Islet of Langerhans (tissue), 1 donor: ENCODE measurements around the gene TBXAS1.

ENCODE experiments used
- FAIRE-seq: peaks from one replicate; lab custom pipeline; 2011; peaks lifted over from hg19 to GRCh38; lab: Jason Lieb, UNC

The TBXAS1 gene

DNA sequence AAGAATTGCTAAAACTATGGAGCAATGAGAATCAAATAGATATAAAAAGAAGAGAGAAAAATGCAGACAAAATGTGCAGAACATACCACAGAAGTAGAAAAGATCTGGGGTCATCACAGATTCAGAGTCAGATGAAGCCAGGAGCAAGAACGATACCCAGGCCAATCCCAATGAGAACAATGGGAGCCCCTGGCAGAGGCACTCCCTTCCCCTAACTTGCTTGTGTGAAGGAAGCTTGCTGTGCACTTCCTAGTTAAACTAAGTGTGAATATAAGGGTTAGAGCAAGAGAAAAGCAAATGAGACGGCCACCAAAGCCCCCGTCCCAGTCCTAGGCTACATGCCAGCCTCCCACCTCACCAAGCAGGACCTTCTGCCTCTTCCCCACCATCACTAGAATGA is 221.0 kb downstream of the TBXAS1 start:
- no peak for FAIRE-seq

DNA sequence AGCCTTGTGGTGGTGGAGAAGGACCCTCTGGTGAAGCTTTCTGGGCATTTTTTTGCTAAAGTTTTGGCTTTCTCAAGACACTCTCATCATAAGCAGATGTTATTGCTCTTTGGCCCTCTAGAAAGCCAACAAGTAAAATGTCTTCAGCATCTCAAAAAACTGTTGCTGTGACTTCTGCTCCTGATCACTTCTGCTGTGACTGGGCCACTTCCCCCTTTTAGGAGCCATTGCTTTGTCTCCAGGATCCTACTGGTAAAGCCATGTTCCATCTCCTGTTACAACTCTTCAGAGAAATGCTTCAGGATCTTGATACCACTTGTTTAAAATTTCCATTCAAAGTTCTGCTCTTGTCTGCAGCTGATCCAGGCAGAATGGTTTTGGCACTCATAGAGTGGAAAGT is 222.8 kb downstream of the TBXAS1 start:
- no peak for FAIRE-seq

DNA sequence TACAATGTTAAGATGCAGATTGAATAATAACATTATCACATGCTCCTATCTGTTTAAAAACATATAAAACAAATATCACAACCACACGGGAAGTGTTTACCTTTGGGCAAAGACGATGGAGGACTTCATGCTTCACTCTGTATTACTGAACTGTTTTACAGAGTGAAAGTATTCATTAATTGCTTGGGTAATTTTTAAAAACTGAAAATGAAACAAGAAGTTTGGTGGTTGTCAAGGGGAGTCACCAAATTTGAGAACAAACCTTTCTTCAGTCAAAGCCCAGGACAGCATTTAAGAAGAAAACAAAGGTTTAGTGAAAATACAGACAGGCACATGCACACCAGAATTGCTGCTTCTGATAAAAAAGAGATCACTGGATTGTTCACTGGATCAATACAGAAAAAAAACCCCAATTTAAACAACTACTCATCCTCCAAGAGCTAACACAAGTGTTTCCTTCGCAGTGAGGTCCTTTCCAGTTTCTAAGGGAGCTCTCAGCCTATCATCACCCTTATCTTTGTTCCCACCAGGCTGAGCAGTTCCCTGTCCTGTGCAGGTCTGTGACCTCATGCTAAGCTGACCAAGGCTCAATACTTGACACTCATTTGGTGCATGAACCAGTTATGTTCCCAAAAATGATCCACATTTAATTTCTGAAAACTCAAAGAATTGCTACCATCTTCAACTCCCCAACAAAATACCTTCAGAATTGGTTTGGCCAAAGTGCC is 224.9 kb downstream of the TBXAS1 start:
- FAIRE-seq = no peak

DNA sequence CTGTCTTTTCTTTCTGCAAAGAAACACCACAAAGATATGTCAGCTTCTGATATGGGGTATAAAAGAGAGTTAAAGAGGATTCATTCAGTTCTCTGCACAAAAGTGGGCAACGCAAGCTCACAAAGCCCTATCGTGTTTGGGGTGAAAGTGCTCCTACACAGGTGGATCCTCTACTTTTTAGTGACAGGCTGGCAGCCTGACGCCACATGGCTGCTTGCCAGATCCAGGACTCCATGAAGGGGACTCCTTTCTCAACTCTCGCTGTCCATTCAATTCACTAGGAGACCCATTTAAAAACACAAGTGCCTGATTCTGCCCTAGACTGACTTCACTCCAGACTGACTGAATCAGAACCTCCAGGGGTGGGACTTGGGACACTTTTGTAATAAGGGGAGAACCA is 225.7 kb downstream of the TBXAS1 start:
- FAIRE-seq = no peak

DNA sequence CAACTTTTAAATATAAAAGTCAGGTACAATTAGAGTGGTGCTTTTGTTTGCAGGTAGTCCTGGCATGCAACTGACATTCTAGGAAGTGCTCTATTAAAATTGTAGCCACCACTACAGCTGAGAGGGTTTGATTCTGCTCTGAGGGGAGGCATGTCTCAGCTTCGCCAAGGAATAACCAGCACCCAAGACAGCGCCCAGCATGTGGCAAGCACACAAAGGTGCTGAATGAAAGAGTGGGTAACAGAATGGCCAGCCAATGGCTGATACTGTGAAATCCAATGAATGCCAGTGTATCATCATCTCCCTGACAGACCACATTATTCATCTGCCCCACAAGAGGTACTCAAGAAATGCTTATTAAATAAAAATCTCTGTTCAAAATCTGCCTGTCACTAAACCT is 226.8 kb downstream of the TBXAS1 start:
- no peak for FAIRE-seq

DNA sequence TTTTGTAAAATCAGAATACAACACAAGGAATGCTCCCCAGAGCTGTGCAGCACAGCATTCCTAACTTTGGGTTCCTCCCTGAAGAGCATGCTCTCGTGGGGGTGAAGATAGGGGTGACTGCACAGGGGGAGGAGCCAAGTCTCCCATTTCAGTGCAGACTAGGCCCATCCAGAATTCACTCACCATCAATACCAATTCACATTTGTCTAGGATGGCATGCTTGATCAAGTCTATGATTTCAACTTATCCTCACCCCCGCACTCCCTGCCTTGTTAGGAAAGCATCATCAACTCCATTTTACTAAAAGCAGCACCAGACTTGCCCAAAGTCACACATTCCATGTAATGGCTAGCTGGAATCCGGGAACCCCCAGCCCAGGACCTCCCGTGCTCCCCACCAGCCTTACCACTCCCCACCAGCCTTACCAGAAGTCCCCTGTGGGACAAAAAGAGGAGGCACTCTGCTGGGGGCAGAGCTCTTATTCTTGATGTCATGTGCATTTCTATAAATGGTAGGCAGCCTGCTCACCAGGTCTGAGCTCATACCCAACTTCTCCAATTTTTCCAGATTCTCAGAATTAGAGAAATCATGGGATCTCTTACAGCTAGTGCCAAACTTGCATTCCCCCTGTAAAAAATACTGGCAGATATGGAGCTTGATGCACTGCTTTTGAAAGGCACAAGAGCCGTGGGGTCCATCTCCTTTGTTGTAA is 227.5 kb downstream of the TBXAS1 start:
- FAIRE-seq = no peak

DNA sequence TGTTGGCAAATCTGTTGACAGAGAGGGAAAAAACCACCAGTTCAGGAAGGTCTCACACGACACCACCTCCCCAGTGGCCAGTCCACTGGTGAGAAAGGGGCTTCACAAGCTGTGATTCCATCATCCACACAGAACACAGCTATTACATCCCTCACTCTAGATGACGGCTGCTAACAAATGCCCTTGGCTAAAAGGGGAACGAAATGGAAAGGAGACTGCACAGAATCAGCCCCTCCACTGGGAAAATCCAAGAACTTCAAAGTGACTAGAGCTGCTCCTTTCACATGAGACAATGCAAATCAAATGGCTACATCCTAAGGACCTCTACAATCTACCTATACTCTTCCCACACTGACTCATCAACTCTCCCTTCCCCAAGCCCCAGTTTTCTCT is 228.1 kb downstream of the TBXAS1 start:
- FAIRE-seq = no peak

DNA sequence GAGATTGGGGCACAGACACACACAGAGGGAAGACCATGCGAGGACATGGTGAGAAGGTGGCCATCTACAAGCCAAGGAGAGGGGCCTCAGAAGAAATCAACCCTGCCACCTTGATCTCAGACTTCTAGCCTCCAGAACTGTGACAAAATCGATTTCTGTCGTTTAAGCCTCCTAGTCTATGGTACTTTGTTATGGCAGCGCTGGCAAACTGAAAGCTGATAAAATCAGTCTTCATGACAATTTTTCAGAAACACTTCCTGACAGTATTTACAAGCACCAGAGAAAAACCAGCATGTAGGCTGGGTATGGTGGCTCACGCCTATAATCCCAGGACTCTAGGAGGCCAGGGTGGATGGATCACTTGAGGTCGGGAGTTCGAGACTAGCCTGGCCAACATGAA is 229.5 kb downstream of the TBXAS1 start:
- no peak for FAIRE-seq

DNA sequence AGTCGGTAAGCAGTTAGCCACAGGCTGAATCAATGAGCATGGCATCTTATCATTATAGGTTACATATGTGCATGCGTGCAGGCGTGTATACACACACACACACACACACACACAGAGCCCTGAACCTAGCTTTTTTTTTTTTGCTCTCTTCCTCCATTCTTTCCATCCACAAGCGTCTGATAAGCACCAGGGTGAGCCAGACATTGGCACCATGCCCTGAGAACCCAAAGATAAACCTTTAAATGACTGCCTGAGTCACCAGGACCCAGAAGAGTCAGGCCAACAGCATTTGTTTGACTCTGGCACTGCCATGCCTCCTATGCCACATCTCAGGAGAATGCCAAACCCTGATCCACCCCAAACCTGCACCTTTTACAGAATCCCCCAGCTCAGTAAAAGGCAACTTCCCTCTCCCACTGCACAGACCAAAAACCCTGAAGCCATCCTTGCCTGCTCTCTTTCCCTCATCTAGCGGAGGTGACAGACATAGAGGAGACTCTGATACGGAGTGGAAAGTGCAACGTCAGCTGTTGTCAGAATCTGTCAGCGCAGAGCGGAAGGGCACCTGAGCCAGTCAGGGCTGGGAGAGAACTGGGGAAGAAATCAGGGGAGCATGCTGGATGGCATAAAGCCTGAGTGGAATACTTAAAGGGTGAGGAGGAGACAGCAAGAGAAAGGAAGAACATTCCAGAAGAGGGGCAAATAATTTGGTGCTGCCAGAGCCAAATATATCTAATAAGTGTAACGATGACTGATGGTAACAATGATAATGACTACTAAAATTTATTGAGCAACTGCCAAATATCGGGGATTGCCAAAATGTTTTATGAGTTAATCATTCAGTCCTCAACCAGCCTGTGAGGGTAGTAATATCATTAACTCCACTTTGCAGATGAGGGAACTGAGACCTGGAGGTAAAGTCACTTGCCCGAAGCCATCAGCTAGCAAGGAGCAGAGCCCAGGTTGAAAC is 230.5 kb downstream of the TBXAS1 start:
- FAIRE-seq = no peak

DNA sequence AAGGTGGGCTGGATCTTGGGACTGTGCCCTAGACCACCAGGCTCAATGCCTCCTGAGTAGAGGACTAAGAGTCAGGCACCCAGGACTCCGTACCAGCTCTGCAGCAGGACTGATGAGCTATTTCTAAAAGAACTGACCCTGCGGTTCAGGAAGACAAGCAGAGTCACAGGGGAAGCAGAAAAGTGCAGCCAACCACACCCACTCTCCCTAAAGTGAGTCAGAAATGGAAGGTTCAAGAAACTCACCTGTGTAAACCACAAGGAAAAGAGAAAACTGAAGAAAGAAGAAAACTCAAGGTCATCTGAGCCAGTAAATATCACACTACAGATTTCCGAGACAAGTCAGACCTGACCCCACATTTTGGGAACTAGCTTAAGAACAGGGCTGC is 231.2 kb downstream of the TBXAS1 start:
- no peak for FAIRE-seq

DNA sequence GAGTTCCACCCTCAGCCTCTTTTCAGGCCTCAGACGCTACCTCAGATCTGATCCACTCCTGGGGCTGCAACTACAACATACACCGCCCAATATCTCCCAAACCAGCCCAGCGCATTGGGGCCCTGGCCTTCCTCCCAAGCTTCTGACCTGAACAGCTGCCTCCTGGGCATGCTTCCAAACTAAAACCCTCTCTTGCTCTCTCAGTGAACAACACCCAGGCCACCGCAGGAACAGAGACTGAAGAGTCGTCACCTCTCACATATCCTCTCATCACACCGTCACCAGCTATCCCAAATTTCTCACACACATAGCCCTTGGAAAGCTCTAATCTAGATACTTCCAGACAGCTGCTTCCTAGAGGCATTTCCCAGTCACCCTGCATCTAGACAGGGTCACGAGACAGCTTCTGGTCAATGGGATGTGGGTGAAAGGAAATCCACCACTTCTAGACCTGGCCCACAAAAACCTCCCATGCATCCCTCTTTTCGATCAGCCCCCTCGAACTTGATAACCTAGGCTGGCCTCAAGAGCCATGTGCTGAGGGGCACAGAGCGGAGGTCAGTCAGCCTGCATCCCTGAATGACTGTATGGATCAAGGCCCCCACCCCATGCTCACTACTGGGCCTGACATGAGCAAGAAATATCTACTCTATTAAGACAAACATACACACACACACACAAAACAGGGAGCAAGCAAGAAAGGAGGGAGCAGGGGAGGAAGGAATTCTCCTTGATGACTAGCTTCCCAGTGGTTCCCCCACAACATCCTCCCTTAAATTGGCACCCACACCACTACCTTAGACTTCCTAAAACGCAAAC is 231.9 kb downstream of the TBXAS1 start:
- FAIRE-seq = no peak

DNA sequence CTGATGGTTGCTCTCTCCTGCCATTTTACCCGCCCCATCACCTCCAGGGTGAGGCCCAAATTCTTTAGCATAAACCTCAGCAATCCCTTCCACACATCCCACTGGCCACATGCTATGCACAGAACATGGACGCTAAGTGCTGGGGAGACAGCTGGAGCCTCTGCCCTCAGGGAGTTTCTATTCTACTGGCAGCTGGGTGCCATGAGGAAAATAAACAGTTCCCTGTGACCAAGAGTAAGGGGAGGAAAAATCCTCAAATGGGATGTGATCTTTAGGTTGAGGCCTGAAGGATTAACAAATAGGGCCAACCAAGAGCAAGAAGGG is 232.5 kb downstream of the TBXAS1 start:
- FAIRE-seq = no peak

DNA sequence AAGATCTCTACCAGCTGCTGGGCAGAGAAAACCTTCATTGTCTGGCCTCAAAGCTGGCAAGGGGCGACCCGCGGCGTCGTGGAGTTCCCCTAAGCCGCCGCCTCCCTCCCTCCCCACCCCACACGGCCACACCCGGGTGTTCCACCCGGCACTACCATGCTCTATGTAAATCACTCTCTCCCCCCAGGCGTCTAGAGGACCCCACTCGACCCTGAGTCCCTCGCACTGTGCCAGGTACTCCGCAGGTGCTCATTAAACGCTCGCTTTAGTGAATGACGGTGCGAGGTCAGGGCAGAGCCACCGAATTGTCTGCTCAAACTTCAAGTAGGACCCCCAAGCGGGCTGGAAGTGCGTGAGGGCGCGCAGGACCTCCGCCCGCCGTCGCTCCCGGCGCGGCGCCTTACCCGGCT is 233.1 kb downstream of the TBXAS1 start:
- no peak for FAIRE-seq

DNA sequence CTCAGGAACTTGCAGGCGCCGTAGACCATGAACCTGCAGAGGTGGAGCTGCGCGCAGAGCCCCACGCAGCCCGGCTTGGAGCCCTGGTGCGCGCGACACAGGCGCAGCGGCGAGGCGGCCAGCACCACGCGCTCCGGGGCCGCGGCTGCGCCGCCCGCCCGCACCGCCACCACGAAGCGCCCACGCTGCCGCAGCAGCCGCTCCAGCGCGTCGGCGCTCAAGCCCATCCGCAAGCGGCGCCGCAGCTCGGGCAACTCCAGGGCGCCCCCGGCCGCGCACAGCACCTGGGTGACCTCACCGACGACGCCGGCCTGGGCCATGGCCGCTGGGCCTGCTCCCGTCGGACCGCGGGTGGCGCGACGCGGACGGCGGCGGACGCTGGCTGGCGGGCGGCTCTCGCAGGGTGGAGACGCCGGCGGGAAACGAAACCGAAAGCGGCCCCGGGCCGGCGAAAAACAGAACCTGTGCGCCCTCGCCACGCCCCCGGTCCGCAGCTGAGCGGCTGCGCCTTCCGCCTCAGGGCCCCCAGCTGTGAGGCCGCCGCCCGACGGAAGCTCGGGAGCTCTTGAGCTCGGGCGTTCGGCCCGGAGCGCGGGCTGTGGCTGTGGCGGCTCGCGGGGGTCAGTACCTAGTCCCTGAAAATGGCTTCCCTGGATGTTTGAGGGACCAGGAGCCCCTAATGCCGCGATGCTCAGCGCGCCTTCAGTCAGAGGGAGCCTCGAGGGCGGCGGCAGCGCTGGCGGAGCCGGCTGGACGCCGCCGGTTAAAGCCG is 233.7 kb downstream of the TBXAS1 start, which contains the start of gene PARP12:
Gene PARP12, minus strand, starts transcription at position 424 of the 772 bp plus-strand sequence. Its CDS starts 104 bp downstream, at position 320.
- FAIRE-seq = no peak

DNA sequence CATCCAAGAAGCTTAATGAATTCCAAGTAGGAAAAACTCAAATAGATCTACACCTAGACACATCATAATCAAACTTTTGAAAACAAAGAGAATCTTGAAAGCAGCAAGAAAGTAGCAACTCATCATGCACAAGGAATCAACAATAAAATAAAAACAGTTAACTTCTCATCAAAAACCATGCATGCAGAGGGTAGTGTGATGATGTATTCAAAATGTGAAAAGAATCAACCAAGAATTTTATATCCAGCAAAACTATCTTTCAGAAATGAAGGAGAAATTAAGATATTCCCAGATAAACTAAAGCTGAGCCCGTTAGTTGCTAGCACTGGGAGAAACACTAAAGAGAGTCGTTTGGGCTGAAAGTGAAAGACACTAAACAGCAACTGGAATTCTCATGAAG is 238.0 kb downstream of the TBXAS1 start:
- no peak for FAIRE-seq

DNA sequence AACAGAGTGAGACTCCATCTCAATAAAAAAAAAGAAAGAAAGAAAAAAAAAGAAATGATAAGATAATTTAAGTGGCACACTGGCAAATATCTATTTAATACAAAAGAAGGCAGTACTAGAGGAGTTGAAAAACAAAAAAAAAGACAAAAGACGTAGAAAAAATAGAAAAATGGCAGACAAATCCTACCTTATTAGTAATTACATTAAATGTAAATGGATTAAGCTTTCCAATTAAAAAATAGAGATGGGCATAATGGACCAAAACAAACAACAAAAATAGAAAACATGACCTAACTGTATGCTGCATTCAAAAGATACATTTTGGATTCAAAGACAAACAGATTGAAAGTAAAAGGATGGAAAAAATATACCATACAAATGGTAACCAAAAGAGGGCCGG is 239.0 kb downstream of the TBXAS1 start:
- no peak for FAIRE-seq

DNA sequence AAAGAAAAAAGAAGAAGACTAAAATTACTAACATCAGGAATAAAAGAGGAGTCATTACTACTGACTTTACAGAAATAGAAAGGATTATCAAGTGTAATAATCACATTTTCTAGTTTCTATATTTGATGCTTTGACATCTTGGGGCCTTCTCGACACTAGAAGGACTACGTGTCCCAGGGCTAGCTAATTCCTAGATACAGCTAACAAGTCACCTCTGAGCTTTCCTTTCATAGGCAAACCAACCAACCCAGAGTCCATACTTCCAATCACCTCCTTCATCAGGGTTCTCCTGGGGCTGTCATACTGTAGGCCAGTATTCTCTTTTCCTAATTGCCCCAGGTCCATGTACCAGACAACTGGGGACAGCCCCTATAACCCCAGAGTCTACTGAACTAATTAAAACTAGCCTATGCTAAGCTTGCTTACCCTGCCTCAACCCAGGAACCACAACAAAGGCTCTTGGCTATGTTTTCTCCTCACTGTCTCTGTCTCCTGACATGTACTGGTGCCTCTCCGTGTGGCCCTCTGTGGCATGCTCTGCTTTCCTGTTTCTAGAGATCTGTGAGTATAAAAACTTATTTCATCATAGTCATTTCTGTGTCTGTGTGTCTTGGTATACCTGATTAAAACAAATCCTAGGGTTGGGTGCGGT is 240.4 kb downstream of the TBXAS1 start:
- no peak for FAIRE-seq
